Gastrocnemius medialis (tissue), 4 donors: ENCODE results near the gene ZNF473. TPM values are rescaled to one million over a fixed set of nuclear protein-coding genes. Genes with fewer than 3 reads are reported as not detected.
"Not testable (repeated sequence)": the region's sequence is repeated elsewhere in the genome, so short reads cannot be mapped to it uniquely, and the experiment has no call there.

Experiments
- ATAC-seq, 2 donors: fragments of 150-250 bp; one replicate each; pipeline ENCODE4 v1.9.1; 2016
- DNase-seq, 2 donors: peaks; one replicate each; pipeline ENCODE4 v3.0.0-alpha.2; 2019
- H3K27ac ChIP-seq, 4 donors: fragments of 200-600 bp; sonication (generic); 1 replicate in 1 of 4; 2 replicates in 3 of 4; pipeline ENCODE4 v1.5.1; 2016 to 2018; ENCODE audit warnings: mild to moderate bottlenecking in 2 of 4, moderate library complexity in 1 of 4
- H3K27me3 ChIP-seq, 3 donors: fragments of 200-600 bp; sonication (generic) in 2 of 3; 1 replicate in 1 of 3; 2 replicates in 2 of 3; pipeline versions ENCODE4 v1.5.1 to v1.6.0; 2016 to 2019; ENCODE audit warnings: mild to moderate bottlenecking in 1 of 3, moderate library complexity in 1 of 3
- H3K36me3 ChIP-seq, 2 donors: fragments of 200-600 bp; sonication (generic) in 1 of 2; one replicate each; pipeline ENCODE4 v1.5.1; 2017 to 2018
- H3K4me1 ChIP-seq, 2 donors: fragments of 200-600 bp; sonication (generic) in 1 of 2; one replicate each; pipeline ENCODE4 v1.5.1; 2016 to 2017; ENCODE audit warnings: mild to moderate bottlenecking in 2 of 2
- H3K4me3 ChIP-seq, 4 donors: fragments of 200-600 bp; sonication (generic) in 3 of 4; 1 replicate in 1 of 4; 2 replicates in 3 of 4; pipeline ENCODE4 v1.5.1; 2016 to 2019; ENCODE audit warnings: mild to moderate bottlenecking in 2 of 4
- H3K9me3 ChIP-seq, 3 donors: fragments of 200-600 bp; sonication (generic) in 2 of 3; 1 replicate in 1 of 3; 2 replicates in 2 of 3; pipeline ENCODE4 v1.5.1; 2016 to 2019
- in situ Hi-C, 4 donors: fragments of 200-750 bp; cut with MboI; loops; one replicate each; pipeline versions ENCODE4 v1.15.0 to v1.8.0; 2017; ENCODE audit warnings: low sequenced_read_pairs in 4 of 4
- intact Hi-C: fragments of 100-400 bp; cut with DNase I; formaldehyde crosslinking; loops from one replicate; pipeline ENCODE4 v1.15.1; 2023; ENCODE audit warnings: low total_unique reads
- total RNA-seq, 4 donors: library from RNA; depleted of rRNA; stranded (reverse); fragments of >200 nt; gene quantifications; one replicate each; pipeline versions ENCODE4 v1.1.0 to v1.2.3, GENCODE V29; 2016

ZNF473 gene
- total RNA-seq, 4 donors from 2014 or later: 4.6 to 12.2 (median 10.1) TPM

DNA sequence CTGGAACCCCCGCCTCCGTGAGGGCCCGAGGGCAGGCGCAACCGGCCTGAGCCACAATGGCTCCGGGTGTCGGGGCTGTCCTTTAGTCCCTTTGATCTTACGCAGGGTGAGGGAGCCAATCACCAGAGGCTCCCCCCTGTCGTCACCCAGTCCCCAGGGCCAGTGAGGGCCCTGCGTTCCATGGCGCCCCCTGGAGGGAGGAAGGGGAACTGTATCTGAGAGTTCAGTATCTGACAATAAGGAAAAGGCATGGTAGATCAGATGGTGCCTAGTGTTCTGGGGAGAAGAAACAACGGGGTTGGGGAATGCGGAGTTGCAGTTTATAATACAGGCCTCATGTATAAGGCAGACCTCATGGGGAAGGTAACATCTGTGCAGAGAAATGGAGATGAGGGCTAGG lies 75.1 kb downstream of the ZNF473 start:
- H3K4me1 ChIP-seq, DNase-seq, H3K36me3 ChIP-seq, in situ Hi-C loops, intact Hi-C loops, H3K4me3 ChIP-seq, H3K27ac ChIP-seq, ATAC-seq, H3K9me3 ChIP-seq, H3K27me3 ChIP-seq: not testable (repeated sequence)

Other genes with a start within 250 kb of the ZNF473 start
- gene FUZ, start 212.7 kb upstream of the ZNF473 start, total RNA-seq: 10 to 100 TPM; 14.2 to 35.5 (median 26.0) TPM
- gene MED25, start 207.7 kb upstream of the ZNF473 start, total RNA-seq: 100 to 1,000 TPM in 1 of 4 donors, 10 to 100 TPM in 3; 46.6 to 105 (median 78.7) TPM
- 10 to 100 TPM; 77.6 to 88.2 (median 87.0) TPM for gene PTOV1, start 174.8 kb upstream of the ZNF473 start, total RNA-seq
- gene PNKP, start 158.4 kb upstream of the ZNF473 start, total RNA-seq: 10 to 100 TPM; 14.9 to 43.4 (median 21.1) TPM
- 10 to 100 TPM; 23.8 to 56.8 (median 43.4) TPM for gene AKT1S1, start 148.7 kb upstream of the ZNF473 start, total RNA-seq
- gene TBC1D17, start 148.3 kb upstream of the ZNF473 start, total RNA-seq: 10 to 100 TPM; 48.7 to 84.3 (median 66.4) TPM
- gene IL4I1, start 129.1 kb upstream of the ZNF473 start, total RNA-seq: 1 to 10 TPM in 1 of 4 donors, under 1 TPM in 1, not detected in 2; 0.15 to 1.1 TPM
- gene ATF5, start 96.8 kb upstream of the ZNF473 start, total RNA-seq: 10 to 100 TPM in 1 of 4 donors, 1 to 10 TPM in 3; 6.4 to 10.8 (median 9.0) TPM
- gene NUP62, start 96.5 kb upstream of the ZNF473 start, total RNA-seq: 10 to 100 TPM; 32.8 to 38.0 (median 36.3) TPM
- under 1 TPM in 3 of 4 donors, not detected in 1; 0.15 to 0.42 (median 0.25) TPM for gene SIGLEC11, start 64.8 kb upstream of the ZNF473 start, total RNA-seq
- gene VRK3, start 633 bp upstream of the ZNF473 start, total RNA-seq: 10 to 100 TPM; 36.0 to 52.8 (median 39.9) TPM
- gene IZUMO2, start 137.3 kb downstream of the ZNF473 start, total RNA-seq: not detected
- gene MYH14, start 177.6 kb downstream of the ZNF473 start, total RNA-seq: 100 to 1,000 TPM; 103 to 174 (median 141) TPM